H1 (cell line): ENCODE measurements around the gene ANKRD9.

Experiments
- BCL11A ChIP-seq, 2 experiments: IDR thresholded peaks; one replicate each; pipeline ENCODE4 v1.6.1; 2011; ENCODE audit warnings: low read depth in 2 of 2, low read length in 2 of 2, mild to moderate bottlenecking in 2 of 2
- GABPA ChIP-seq: IDR thresholded peaks from 2 replicates; pipeline ENCODE4 v1.6.1; 2011; ENCODE audit warnings: mild to moderate bottlenecking, low read length, moderate library complexity, borderline replicate concordance; ENCODE audit not compliant: insufficient read depth

- TF ChIP-seq GABPA (no peak), BCL11A (IDR thresholded peaks at IDR 0.05; ENCODE audit: low read depth in 2 of 2, low read length in 2 of 2) (no peak)
Measured at GRCh38 chr14:102499401-102500157, 10.0 kb downstream of the ANKRD9 start.
